ENCODE data around the gene ENPP7. TPM values are rescaled to one million over a fixed set of nuclear protein-coding genes. Genes with fewer than 3 reads are reported as not detected.

ENPP7 gene
- total RNA-seq, 1 experiment from 2014 or later = not detected

DNA sequence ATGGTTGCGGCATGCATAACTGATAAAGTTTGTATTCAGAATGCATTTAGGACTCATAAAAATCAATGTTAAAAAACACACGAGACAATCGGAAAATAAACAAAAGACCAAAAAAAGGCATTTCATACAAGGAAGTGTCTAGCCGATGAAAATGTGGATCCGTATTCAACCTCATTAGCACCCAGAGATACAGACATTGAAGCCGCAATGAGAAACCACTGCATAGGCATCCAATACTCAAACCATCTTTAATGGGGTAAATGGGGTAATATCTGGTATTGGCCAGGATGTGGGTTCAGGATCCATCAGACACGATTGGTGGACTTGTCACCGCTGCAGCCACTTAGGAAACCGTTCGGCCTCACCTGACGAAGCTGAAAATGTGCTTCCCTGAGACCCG is 47.4 kb upstream of the ENPP7 start (continued):
- TF ChIP-seq YY1 (IDR thresholded peaks at IDR 0.05; ENCODE audit: extremely low read depth, insufficient replicate concordance, low read depth, low read length) (no peak), ELF1 (IDR thresholded peaks at IDR 0.05; ENCODE audit: borderline replicate concordance, low read depth) (no peak)

- no peak for TF ChIP-seq ELF1 (IDR thresholded peaks at IDR 0.05; ENCODE audit: borderline replicate concordance, low read depth)
- TF ChIP-seq CBX3 (IDR thresholded peaks at IDR 0.05; ENCODE audit: low read depth) = no peak
- no peak for TF ChIP-seq ZNF274 (IDR thresholded peaks at IDR 0.05; ENCODE audit: low read depth, low read length)
- no peak for TF ChIP-seq TCF7L2 (IDR thresholded peaks at IDR 0.05; ENCODE audit: borderline replicate concordance, extremely low read depth, insufficient read depth, insufficient read length)
- no peaks in the 10 kb centered on the region for H3K36me3 ChIP-seq (ENCODE audit: control insufficient read depth in 1 of 2, insufficient read depth in 2 of 2, low read length in 2 of 2)
- H3K27ac ChIP-seq (ENCODE audit: low read depth, low read length) = no peak overlapping the region
- H3K27me3 ChIP-seq (ENCODE audit: insufficient read depth, low read length) = peaks cover 13% of the 10 kb centered on the region; the same call in 1 of the 2 replicates
- H3K9me3 ChIP-seq (ENCODE audit: control insufficient read depth in 1 of 2, insufficient read depth in 1 of 2, low read depth in 1 of 2, low read length in 2 of 2) = no peaks in the 10 kb centered on the region
- no TSS peak for BruUV-seq (replicated peaks)
- ChIA-PET CTCF (interaction anchor here (1.0 kb wide), 1 partner anchor 26 kb away, joined by 3 read pairs; no protein-coding TSS in a partner anchor), RAD21 (ENCODE audit: low non-redundant PET in 1 of 2, low total read pairs in 2 of 2, uncharacterized antibody in 2 of 2, unreplicated experiment in 2 of 2) (no interaction called here), POLR2A (no interaction called here)
- intact Hi-C loops (cut with micrococcal nuclease) = no loop called here
- ATAC-seq (no peak), DNase-seq (ENCODE audit: low read depth, low spot score) (no peak)
- H3K4me2 ChIP-seq (ENCODE audit: low read length) = no peak overlapping the region
- no peaks in the 10 kb centered on the region for H3K4me1 ChIP-seq (ENCODE audit: control insufficient read depth in 1 of 2, insufficient read depth in 2 of 2, low read length in 2 of 2)
- no peak overlapping the region for H3K9ac ChIP-seq (ENCODE audit: low read length)
- H4K20me1 ChIP-seq (ENCODE audit: insufficient read depth) = no peaks in the 10 kb centered on the region
- H3K4me3 ChIP-seq (replicated peaks in 1 of 2; ENCODE audit: low read depth in 1 of 2, low read length in 2 of 2) = no peak overlapping the region
- no peaks in the 10 kb centered on the region for H3K9me2 ChIP-seq (ENCODE audit: insufficient read depth)
- no peaks in the 10 kb centered on the region for H3K79me2 ChIP-seq (ENCODE audit: insufficient read depth, low read length)
- no peak overlapping the region for H2AFZ ChIP-seq (ENCODE audit: low read depth, low read length, poor library complexity, severe bottlenecking)
These were observed 46.4 kb upstream of the ENPP7 start for GRCh38 chr17:79684132-79684985.

DNA sequence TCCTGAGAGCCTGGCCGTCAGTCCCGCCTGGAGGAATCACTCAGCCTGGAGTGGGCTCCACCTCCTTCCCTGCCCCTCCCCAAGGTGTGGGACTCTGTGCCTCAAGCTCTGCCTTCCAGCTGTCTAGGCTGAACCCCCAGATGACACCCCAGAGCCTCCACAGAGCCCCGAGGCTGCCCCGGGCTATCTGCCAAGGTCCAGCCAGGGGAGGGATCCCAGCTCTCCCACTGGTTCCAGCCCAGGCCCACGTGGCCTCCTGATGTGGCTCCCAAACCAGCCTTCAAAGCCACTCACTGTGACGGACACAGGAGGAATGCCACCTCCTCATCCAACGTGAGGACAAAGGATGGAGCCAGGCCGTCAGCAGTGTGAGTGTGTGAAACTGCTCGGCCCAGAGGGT is 45.6 kb upstream of the ENPP7 start:
- Histone ChIP-seq H3K4me3 (replicated peaks in 1 of 2; ENCODE audit: low read depth in 1 of 2, low read length in 2 of 2) (no peak overlapping the region), H3K9me3 (ENCODE audit: control insufficient read depth in 1 of 2, insufficient read depth in 1 of 2, low read depth in 1 of 2, low read length in 2 of 2) (no peaks in the 10 kb centered on the region), H3K9me2 (ENCODE audit: insufficient read depth) (no peaks in the 10 kb centered on the region), H3K27ac (ENCODE audit: low read depth, low read length) (no peak overlapping the region), H4K20me1 (ENCODE audit: insufficient read depth) (no peaks in the 10 kb centered on the region), H3K4me1 (ENCODE audit: control insufficient read depth in 1 of 2, insufficient read depth in 2 of 2, low read length in 2 of 2) (no peaks in the 10 kb centered on the region), H3K79me2 (ENCODE audit: insufficient read depth, low read length) (no peaks in the 10 kb centered on the region), H3K9ac (ENCODE audit: low read length) (no peak overlapping the region), H3K4me2 (ENCODE audit: low read length) (no peak overlapping the region), H3K36me3 (ENCODE audit: control insufficient read depth in 1 of 2, insufficient read depth in 2 of 2, low read length in 2 of 2) (no peaks in the 10 kb centered on the region), H2AFZ (ENCODE audit: low read depth, low read length, poor library complexity, severe bottlenecking) (no peak overlapping the region), H3K27me3 (ENCODE audit: insufficient read depth, low read length) (peaks cover 13% of the 10 kb centered on the region; the same call in 1 of the 2 replicates)
- CTCF ChIA-PET = no interaction called here
- POLR2A ChIA-PET = interaction anchor here (1.0 kb wide), 1 partner anchor 11 kb away, joined by 3 read pairs; no protein-coding TSS in a partner anchor
- RAD21 ChIA-PET (ENCODE audit: low non-redundant PET in 1 of 2, low total read pairs in 2 of 2, uncharacterized antibody in 2 of 2, unreplicated experiment in 2 of 2) = no interaction called here
- intact Hi-C loops (cut with micrococcal nuclease) = no loop called here
- TF ChIP-seq JUND (IDR thresholded peaks at IDR 0.05) (no peak), EGR1 (IDR thresholded peaks at IDR 0.05; ENCODE audit: low read depth) (no peak), YY1 (IDR thresholded peaks at IDR 0.05; ENCODE audit: extremely low read depth, insufficient replicate concordance, low read depth, low read length) (no peak)
- TF ChIP-seq, protein P1, sequence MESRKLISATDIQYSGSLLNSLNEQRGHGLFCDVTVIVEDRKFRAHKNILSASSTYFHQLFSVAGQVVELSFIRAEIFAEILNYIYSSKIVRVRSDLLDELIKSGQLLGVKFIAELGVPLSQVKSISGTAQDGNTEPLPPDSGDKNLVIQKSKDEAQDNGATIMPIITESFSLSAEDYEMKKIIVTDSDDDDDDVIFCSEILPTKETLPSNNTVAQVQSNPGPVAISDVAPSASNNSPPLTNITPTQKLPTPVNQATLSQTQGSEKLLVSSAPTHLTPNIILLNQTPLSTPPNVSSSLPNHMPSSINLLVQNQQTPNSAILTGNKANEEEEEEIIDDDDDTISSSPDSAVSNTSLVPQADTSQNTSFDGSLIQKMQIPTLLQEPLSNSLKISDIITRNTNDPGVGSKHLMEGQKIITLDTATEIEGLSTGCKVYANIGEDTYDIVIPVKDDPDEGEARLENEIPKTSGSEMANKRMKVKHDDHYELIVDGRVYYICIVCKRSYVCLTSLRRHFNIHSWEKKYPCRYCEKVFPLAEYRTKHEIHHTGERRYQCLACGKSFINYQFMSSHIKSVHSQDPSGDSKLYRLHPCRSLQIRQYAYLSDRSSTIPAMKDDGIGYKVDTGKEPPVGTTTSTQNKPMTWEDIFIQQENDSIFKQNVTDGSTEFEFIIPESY (IDR thresholded peaks at IDR 0.05; ENCODE audit: extremely low read depth, insufficient replicate concordance, low read length) = no peak
- no TSS peak for BruUV-seq (replicated peaks)
- DNase-seq (ENCODE audit: low read depth, low spot score) = no peak
- no peak for ATAC-seq
